ENCODE data around the gene CALML6.

Gene CALML6

DNA sequence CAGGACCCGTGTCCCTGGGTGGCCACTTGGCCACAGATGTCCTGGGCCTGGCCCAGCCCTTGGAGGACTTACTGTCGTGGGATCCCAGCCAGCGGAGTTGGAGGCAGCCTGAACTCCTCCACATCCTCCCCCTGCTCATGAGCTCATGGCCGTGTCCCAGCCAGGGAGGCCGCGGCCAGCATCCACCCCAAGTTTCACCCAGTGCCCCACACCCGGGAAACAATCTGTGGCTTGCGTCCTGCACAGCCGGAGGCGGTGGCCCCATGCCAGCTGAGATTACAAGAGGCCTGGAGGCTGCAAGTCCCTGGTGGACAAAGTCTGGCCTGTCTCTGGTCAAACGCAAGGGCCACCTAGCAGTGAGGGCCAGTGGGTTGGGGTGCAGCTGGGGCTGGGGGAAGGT lies 31.5 kb downstream of the CALML6 start:
- DNase-seq: no peak

DNA sequence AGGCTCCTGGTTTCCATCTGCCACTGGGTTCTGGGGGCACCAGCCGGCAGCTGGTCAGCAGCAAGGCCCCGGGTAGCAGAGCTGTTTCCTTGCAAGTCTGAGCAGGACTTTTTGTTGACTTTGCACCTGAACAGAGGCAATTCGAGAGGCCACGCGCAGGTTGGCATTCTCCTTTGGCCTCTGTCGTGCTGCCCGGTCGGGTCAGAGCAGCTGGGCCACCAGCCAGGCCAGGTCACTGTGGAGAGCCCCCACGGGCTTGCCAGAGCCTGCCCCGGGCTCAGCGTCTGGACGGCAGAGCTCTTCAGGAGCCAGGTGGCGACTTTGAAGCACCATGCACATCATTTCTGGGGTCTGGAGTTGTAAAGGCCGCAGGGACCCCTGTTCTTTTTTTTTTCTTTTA lies 32.4 kb downstream of the CALML6 start:
- DNase-seq: no peak

GRCh38 chr1:1948783-1949182 lies 33.7 kb downstream of the CALML6 start:
- DNase-seq: no peak

DNA sequence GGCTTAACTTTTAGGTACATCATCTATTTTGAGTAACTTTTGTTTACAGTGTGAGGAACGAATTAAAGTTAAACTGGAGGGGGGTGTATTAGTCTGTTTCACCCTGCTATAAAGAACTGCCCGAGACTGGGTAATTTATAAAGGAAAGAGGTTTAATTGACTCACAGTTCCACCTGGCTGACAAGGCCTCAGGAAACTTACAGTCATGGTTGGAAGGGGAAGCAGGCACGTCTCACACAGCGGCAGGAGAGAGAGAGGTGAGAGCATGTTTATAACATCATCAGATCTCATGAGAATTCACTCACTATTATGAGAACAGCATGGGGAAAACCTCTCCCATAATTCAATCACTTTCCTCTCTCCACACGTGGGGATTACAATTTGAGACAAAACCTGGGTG lies 35.9 kb downstream of the CALML6 start:
- DNase-seq: no peak

DNA sequence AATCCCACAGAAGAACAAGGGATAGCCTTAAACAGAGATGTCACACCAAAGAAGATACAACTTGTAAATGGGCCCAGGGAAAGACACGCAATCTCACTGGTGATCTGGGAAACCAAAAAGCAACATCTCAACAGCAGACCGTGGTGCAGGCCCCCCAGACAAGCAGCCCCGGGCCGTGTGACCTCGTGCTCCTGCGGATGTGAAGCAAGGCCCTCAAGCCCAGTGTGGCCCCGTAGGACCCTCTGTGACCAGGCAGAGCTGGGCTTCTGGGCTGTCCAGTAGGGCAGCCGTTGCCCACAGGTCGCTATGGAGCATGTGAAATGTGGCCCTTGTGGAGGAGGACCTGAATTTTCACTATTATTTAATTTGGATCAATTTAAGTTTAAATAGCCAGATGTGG lies 39.0 kb downstream of the CALML6 start:
- no peak for DNase-seq

DNA sequence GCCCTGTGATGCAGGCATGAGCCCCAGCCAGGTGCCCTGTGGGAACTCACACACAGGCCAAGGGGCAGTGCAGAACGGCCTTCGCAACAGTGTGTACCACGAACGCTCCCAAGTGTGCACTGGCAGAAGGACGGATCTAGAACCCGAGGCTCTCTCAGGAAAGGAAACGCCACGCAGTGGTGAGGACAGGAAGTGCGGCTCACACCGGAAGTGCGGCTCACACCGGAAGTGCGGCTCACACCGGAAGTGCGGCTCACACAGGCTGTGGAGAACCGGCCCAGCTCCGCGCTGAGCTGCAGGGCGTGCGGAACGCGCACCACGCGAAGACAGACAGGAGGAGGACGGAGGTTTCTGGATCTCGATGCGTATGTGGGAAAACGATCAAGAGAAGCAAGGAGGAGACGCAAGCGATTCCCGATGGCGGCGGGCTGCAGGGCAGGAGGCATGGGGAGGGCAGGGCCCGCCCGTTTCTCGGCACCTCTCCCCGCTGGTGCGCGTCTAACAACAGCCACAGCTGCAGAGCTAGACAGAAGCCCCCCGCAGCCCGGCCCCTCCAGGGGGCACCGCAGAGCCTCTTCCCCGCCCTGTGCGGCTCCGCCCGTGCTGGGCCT lies 39.9 kb downstream of the CALML6 start:
- peak; percentile 12 for DNase-seq

DNA sequence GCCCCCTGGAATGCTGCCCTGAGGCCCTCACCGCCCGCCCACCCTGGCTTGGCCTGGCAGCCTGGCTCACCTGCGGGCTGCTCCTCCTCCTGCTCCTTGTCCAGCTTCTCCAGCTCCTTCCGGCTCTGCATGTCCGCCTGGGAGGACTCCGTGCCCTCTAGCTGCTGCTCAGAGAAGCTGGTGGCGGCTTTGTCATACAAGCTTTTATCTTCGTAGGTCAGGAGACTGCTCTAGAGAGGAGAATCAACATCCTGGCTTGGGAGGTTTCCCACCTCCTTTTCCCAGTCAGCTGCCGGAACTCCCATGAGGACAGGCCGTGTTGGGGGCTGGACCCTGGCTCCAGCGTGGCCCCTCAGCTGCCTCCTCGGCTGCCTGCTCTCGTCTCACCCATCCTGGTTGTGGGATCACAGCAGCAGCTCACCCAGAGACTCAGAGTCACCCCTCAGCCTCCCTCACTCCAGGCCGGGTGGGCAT lies 40.6 kb downstream of the CALML6 start:
- no peak for DNase-seq

DNA sequence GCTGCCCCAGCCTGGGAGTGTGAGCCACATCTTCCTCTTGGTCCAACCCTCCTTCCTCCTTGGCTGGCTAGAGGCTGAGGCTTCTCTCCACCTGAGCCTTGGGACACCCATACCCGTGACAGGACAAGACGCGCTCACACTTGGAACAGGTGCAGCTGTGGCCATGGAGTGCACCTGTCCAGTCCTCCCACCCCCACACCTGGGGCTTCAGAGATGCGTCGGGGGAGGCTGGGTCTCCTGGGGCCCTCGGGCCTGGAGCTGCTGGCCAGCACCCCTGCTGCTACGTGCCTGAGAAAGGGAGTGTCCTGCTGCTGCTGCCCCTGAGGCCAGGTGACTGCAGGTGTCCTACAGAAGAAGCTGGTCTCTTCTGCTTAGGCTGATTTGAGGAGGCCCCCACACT lies 41.0 kb downstream of the CALML6 start:
- no peak for DNase-seq

DNA sequence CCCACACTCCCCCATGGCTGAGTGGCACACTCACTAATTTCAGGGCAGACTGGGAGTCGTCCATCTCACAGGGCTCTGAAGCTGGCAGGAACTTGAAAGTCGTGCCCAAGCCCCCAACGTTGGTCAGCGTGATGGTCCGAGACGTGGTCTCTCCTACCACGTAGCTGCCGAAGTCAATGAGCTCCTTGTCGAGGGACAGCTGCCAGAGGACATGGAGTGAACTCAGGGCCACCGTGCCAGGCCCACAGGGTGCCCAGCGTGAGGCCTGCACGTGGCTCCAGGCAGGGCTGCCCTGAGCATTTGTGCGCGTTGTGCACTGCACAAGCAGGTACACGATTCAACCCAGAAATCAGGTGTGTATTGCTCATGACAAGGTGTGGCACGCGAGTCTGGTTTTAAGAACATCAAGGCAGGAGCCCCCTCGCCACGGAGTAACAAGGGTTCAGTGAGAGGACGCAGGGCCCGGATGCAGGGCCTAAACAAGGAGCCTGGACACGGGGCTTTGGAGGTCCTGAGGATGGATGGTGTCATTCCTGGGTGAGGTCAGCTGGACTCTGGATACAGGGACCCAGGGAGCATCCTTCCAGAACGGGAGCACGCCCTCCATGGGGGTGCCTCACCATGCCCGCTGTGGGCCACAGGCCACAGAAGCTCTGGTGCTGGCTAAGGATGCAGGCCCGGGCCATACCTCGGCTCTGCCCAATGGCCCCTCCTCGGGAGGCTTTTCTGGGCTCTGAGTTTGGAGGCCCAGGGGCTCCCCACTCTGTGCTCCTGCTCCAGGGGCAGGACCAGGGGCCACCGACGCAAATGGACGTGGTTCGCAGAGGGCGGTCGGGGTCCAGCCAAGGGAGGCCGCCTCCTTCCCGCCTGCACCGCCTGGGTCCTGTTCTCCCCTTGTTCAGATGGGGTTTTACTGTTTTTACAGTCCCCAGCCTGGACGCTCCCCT lies 41.8 kb downstream of the CALML6 start:
- DNase-seq: no peak

DNA sequence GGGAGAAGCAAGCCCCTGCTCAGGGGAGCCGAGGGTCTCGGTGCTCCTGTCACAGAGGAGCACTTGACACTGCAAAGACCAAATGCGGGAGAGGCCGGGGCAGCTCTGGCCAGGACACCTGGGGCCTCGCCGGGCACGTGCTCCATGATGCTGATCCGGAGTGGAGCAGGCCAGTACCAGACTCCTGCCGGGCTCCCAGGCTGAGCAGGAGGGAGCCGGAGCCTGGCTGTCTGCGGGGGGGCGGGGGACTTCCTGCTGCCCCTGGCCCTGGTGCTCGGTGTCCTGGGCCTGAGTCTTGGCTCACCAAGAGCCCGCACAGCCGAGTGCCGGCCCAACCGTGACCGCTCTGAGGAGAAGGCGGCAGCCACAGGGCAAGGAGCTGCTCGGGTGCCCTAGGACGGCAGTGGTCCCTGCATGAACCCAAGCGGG lies 42.5 kb downstream of the CALML6 start:
- no peak for DNase-seq

DNA sequence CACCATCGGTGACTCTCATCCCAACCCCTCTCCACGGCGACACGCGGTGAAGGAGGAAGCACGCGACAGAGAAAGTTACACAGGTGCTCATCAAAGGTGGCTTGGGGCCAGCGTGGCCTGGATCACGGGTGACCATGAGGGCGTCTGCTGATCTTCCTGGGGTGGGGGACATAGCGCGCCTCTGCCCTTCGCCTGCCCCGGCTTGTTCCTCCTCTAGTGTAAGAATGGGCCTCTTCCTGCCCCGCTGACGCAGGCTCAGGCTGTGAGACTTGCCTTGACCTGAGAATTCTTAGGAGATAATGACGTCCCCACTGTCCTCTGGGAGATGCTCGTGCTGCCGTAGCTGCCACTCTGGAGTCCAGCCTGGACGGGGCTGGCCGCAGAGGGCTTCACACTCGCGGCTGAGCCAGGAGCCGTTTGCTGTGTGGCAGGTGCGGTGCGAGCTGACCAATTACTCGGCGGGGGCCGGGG lies 43.0 kb downstream of the CALML6 start:
- no peak for DNase-seq

DNA sequence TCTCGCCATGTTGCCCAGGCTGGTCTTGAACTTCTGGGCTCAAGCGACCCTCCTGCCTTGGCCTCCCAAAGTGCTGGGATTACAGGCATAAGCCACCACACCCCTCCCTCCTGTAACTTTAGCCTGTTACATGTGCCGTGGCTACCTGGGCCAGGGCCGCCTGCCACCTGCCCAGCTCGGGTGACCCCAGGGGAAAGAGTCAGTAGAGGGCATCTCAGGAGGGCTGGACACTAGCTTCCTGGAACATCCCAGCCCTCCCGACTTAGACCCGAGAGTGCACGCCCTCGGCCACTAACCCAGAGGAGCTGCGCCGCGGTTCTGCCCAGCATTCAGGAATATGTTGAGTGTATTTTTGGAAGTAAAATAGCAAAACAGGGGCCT lies 44.4 kb downstream of the CALML6 start:
- DNase-seq: no peak

DNA sequence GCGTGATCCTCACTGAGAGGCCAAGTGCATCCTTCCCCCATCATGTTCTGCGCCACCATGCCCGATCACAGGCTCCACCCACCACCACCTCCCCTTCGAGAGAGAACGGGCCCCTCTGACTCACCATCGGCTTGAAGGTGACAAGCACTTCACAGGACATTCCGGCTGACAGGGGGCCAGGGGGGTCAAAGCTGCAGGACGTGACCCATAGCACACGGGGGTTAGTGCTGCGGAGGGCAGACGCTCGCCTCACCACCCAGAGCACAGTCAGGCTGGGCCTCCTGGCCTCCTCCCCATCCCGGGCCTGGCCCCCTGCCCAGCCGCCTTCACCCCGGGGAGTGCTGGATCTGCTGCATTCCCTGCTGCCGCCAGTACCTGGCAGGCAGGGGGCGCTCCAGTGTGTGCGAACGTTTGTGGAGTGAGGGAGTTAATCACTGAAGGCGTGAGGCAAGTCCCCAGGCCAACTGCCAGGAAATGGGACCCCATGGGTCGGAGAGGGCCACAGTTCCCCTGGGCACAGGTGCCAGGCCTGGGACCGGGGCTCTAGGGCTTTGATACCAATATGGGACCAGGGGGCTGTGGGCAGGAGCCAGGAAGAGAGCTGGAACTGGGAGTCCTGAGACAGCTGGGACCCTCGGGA lies 44.9 kb downstream of the CALML6 start:
- DNase-seq: peak; percentile 82

DNA sequence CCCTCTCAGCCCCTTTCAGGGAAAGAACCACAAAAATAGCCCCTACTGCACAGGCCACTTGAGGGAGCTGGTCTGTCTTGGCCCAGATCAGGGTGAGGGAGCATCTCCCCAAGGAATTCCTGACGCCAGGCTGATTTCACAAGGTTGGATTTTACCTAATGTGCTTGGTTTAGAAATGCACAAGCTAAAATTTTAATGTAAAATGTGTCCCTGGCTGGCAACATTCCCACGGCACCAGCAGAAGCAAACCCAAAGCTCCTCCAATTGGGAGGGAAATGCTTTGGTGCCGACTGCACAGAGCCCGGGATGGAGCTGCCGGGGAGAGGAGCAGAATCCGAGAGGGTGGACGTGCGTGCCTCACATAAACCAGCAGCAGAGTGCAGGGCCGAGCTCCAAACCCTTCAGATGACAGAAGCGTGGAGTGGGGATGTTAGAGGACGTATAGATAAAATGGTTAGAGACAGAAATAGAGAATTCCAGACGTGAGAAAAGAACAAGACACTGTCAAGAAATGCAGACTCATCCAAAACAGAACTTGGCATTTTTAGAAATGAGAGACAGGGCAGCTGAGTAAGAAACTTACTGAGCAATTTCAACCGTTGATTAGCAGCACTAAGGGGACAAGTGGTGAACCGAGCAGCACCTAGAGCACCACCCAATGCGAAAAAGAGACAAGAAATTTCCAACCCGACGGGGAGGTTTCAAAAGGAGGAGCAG lies 45.6 kb downstream of the CALML6 start:
- DNase-seq: no peak

DNA sequence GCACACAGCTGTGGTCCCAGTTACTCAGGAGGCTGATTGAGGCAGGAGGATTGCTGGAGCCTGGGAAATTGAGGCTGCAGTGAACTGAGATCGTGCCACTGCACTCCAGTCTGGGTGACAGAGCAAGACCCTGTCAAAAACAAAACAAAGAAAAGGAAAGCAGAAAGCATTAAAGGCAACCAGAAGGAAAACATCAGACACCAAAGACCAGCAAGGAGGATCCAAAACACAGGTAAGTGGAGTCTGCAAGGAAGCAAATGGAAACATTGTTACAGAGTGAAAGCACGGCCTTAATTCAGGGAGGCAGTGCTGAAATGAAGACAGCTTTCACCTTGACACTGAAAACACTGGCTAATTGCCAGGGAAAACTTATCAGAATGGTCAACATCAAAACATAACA lies 47.7 kb downstream of the CALML6 start:
- no peak for DNase-seq

- no peak for DNase-seq
Measured at GRCh38 chr1:1963570-1963969, 48.5 kb downstream of the CALML6 start.

DNA sequence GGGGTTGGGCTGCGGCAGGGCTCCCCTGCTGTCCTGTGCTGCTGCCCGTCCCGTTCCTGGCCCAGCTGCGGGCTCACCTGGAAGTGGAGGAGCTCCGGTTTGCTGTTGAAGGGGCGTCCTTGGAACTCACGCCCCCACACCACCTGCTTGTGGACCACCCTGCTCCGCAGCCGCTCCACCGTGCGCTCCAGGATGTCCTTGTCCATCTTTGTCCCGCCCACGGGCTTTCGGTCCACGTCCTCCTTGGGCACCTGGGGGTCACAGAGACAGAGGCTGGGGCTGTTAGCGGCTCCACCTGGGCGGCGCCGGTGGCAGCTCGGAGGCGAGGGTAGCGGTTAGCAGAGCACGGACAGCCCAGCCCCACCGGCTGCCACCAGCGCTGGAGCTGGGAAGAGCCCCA lies 49.8 kb downstream of the CALML6 start:
- no peak for DNase-seq

- DNase-seq: no peak
Measured at GRCh38 chr1:1965546-1965945, 50.5 kb downstream of the CALML6 start.

- DNase-seq: no peak
Measured at GRCh38 chr1:1966071-1966740, 51.1 kb downstream of the CALML6 start.
